H1 (cell line): ENCODE results near the gene GBX1. TPM values are rescaled to one million over a fixed set of nuclear protein-coding genes. Genes with fewer than 3 reads are reported as not detected.

Experiments used
- CTCF ChIA-PET: fragments of 300-600 bp; sonication (Branson Sonifier 250); formaldehyde crosslinking; loops from one replicate; lab custom pipeline; 2021; ENCODE audit not compliant: partially characterized antibody; lab: Charles Lee
- POLR2A ChIA-PET: fragments of 300-600 bp; sonication (Branson Sonifier 250); formaldehyde crosslinking; loops from one replicate; lab custom pipeline; 2021; ENCODE audit warnings: inconsistent platforms; ENCODE audit not compliant: partially characterized antibody; lab: Charles Lee
- DNase-seq, 2 experiments: peaks; one replicate each; pipeline versions ENCODE4 v3.0.0 to v3.0.0-alpha.2; 2010 to 2022; ENCODE audit warnings: low spot score in 2 of 2, low read depth in 1 of 2, mixed read lengths in 1 of 2
- FAIRE-seq: peaks from 2 replicates; lab custom pipeline; 2011; peaks lifted over from hg19 to GRCh38; lab: Jason Lieb, UNC
- H2AFZ ChIP-seq: 2 replicates; pipeline ENCODE4 v1.8.1; 2012; ENCODE audit warnings: low read length, inconsistent platforms
- H2AK5ac ChIP-seq: 2 replicates; pipeline ENCODE4 v1.6.1; 2013; ENCODE audit warnings: low read depth, low read length
- H2BK120ac ChIP-seq: replicated peaks from 2 replicates; pipeline ENCODE3; 2013; ENCODE audit warnings: low read depth, low read length, inconsistent platforms
- H2BK12ac ChIP-seq: 2 replicates; pipeline ENCODE4 v1.6.1; 2013; ENCODE audit warnings: low read depth, low read length
- H2BK15ac ChIP-seq: 2 replicates; pipeline ENCODE4 v1.6.1; 2013; ENCODE audit warnings: low read length
- H2BK20ac ChIP-seq: 2 replicates; pipeline ENCODE4 v1.6.1; 2013; ENCODE audit warnings: low read length
- H2BK5ac ChIP-seq: 2 replicates; pipeline ENCODE4 v1.6.1; 2013; ENCODE audit warnings: low read depth, low read length
- H3K14ac ChIP-seq: 2 replicates; pipeline ENCODE4 v1.6.1; 2013; ENCODE audit warnings: inconsistent platforms; ENCODE audit not compliant: insufficient read length
- H3K18ac ChIP-seq: 2 replicates; pipeline ENCODE4 v1.6.1; 2013; ENCODE audit warnings: low read length; ENCODE audit errors: extremely low read depth
- H3K23ac ChIP-seq: 2 replicates; pipeline ENCODE4 v1.6.1; 2013; ENCODE audit warnings: inconsistent platforms; ENCODE audit not compliant: insufficient read length
- H3K23me2 ChIP-seq: 2 replicates; pipeline ENCODE4 v1.6.1; 2013; ENCODE audit warnings: low read depth, low read length
- H3K27ac ChIP-seq: 2 replicates; pipeline ENCODE4 v1.6.1; 2011; ENCODE audit warnings: low read depth, low read length, inconsistent platforms
- H3K27me3 ChIP-seq, 4 experiments: replicated peaks in 1 of 4; 1 replicate in 1 of 4; 2 replicates in 3 of 4; pipeline versions ENCODE4 v1.6.1 to v1.8.1; 2011 to 2013; ENCODE audit warnings: low read length in 3 of 4, mild to moderate bottlenecking in 3 of 4, inconsistent platforms in 2 of 4, mixed read lengths in 2 of 4, moderate library complexity in 1 of 4; ENCODE audit not compliant: control insufficient read depth in 3 of 4, insufficient read depth in 3 of 4; ENCODE audit errors: extremely low read depth in 1 of 4
- H3K36me3 ChIP-seq, 4 experiments: 2 replicates each; pipeline versions ENCODE4 v1.6.1 to v1.8.1; 2011 to 2013; ENCODE audit warnings: mild to moderate bottlenecking in 4 of 4, low read length in 3 of 4, moderate library complexity in 2 of 4, control low read depth in 1 of 4, inconsistent platforms in 1 of 4; ENCODE audit not compliant: insufficient read depth in 4 of 4, control insufficient read depth in 2 of 4
- H3K4ac ChIP-seq: replicated peaks from 2 replicates; pipeline ENCODE3; 2013; ENCODE audit warnings: low read length, low read depth, mixed read lengths, inconsistent platforms; ENCODE audit not compliant: insufficient read length
- H3K4me1 ChIP-seq, 4 experiments: replicated peaks in 1 of 4; 1 replicate in 1 of 4; 2 replicates in 3 of 4; pipeline versions ENCODE4 v1.6.1 to v1.8.1; 2011 to 2013; ENCODE audit warnings: low read length in 3 of 4, inconsistent platforms in 2 of 4, mixed read lengths in 1 of 4; ENCODE audit not compliant: insufficient read depth in 4 of 4, control insufficient read depth in 3 of 4
- H3K4me2 ChIP-seq, 2 experiments: 2 replicates each; pipeline versions ENCODE4 v1.6.1 to v1.8.1; 2011 to 2013; ENCODE audit warnings: low read depth in 2 of 2, low read length in 2 of 2, control low read depth in 1 of 2, inconsistent platforms in 1 of 2, mild to moderate bottlenecking in 1 of 2; ENCODE audit not compliant: insufficient read depth in 1 of 2
- H3K4me3 ChIP-seq, 4 experiments: fragments of 200-600, 300-600 bp in 1 of 4; sonication (generic), shearing (Covaris generic), sonication (Bioruptor Twin) in 1 of 4; 2 replicates each; pipeline versions ENCODE4 v1.5.1 to v1.8.1; 2011 to 2016; ENCODE audit warnings: low read length in 4 of 4, low read depth in 3 of 4, control low read depth in 2 of 4, inconsistent platforms in 2 of 4, mild to moderate bottlenecking in 2 of 4, mixed read lengths in 1 of 4, moderate library complexity in 1 of 4; ENCODE audit not compliant: insufficient read depth in 2 of 4; ENCODE audit errors: extremely low read depth in 1 of 4
- H3K56ac ChIP-seq: replicated peaks from 2 replicates; pipeline ENCODE3; 2013; ENCODE audit warnings: low read depth, mild to moderate bottlenecking, mixed read lengths, low read length, inconsistent platforms; ENCODE audit not compliant: insufficient read length
- H3K79me1 ChIP-seq: 2 replicates; pipeline ENCODE4 v1.6.1; 2013; ENCODE audit warnings: low read depth, low read length, control low read depth
- H3K79me2 ChIP-seq, 2 experiments: 2 replicates each; pipeline versions ENCODE4 v1.6.1 to v1.8.1; 2012 to 2013; ENCODE audit warnings: low read length in 2 of 2, mild to moderate bottlenecking in 2 of 2, inconsistent platforms in 1 of 2; ENCODE audit not compliant: insufficient read depth in 2 of 2, control insufficient read depth in 1 of 2
- H3K9ac ChIP-seq, 4 experiments: replicated peaks in 1 of 4; 1 replicate in 1 of 4; 2 replicates in 3 of 4; pipeline versions ENCODE4 v1.6.1 to v1.8.1; 2011 to 2013; ENCODE audit warnings: low read depth in 3 of 4, low read length in 3 of 4, control low read depth in 2 of 4, mild to moderate bottlenecking in 2 of 4, moderate library complexity in 2 of 4, inconsistent platforms in 1 of 4; ENCODE audit errors: extremely low read depth in 1 of 4
- H3K9me3 ChIP-seq, 2 experiments: 2 replicates each; pipeline versions ENCODE4 v1.6.1 to v1.8.1; 2012 to 2013; ENCODE audit warnings: mild to moderate bottlenecking in 2 of 2, moderate library complexity in 2 of 2, control low read depth in 1 of 2, inconsistent platforms in 1 of 2, low read depth in 1 of 2, low read length in 1 of 2, mixed read lengths in 1 of 2; ENCODE audit not compliant: insufficient read depth in 2 of 2
- H4K20me1 ChIP-seq, 2 experiments: replicated peaks in 1 of 2; 2 replicates each; pipeline versions ENCODE3 to v1.8.1; 2011 to 2013; ENCODE audit warnings: inconsistent platforms in 2 of 2, low read length in 2 of 2, mild to moderate bottlenecking in 1 of 2; ENCODE audit not compliant: insufficient read depth in 2 of 2, control insufficient read depth in 1 of 2
- H4K5ac ChIP-seq: 2 replicates; pipeline ENCODE4 v1.6.1; 2013; ENCODE audit warnings: low read length, low read depth, mixed read lengths, inconsistent platforms; ENCODE audit not compliant: insufficient read length
- H4K8ac ChIP-seq: 2 replicates; pipeline ENCODE4 v1.8.0; 2013; ENCODE audit warnings: mild to moderate bottlenecking, moderate library complexity, low read length, inconsistent platforms; ENCODE audit not compliant: insufficient read depth; ENCODE audit errors: extremely low read depth
- H4K91ac ChIP-seq: replicated peaks from 2 replicates; pipeline ENCODE3; 2013; ENCODE audit warnings: low read length, mixed read lengths, inconsistent platforms; ENCODE audit not compliant: insufficient read length
- EZH2 ChIP-seq: fragments of 200-600 bp; sonication (generic); IDR thresholded peaks from 2 replicates; pipeline ENCODE4 v1.7.1; 2012; ENCODE audit warnings: low read depth, mild to moderate bottlenecking, moderate library complexity, low read length, inconsistent platforms; ENCODE audit not compliant: severe bottlenecking
- RNF2 ChIP-seq: fragments of 200-900, 300-1000 bp; sonication (generic); IDR thresholded peaks from 2 replicates; pipeline ENCODE4 v1.7.1; 2016; ENCODE audit warnings: borderline replicate concordance, low read depth, mild to moderate bottlenecking, antibody characterized with exemption, low read length; ENCODE audit not compliant: poor library complexity, severe bottlenecking; ENCODE audit errors: missing control alignments
- SUZ12 ChIP-seq: fragments of 200-600 bp; sonication (generic); IDR thresholded peaks from 2 replicates; pipeline ENCODE4 v1.6.1; 2012; ENCODE audit warnings: mild to moderate bottlenecking, inconsistent platforms, low read length, moderate library complexity, mixed read lengths
- ZNF274 ChIP-seq: IDR thresholded peaks from 2 replicates; pipeline ENCODE4 v1.7.0; 2012; ENCODE audit warnings: low read length, borderline replicate concordance; ENCODE audit errors: extremely low read depth
- WGBS, 2 experiments: shearing (Covaris generic) in 1 of 2; methylation state at CpG; one replicate each; pipeline versions ENCODE4 v1.1.6 to v1.1.7; 2013 to 2015; ENCODE audit warnings: low lambda C conversion rate in 2 of 2, mixed read lengths in 2 of 2, inconsistent platforms in 1 of 2, low coverage in 1 of 2, missing lambda C conversion rate in 1 of 2; ENCODE audit not compliant: insufficient replicate concordance in 2 of 2, insufficient coverage in 1 of 2, insufficient read length in 1 of 2; ENCODE audit errors: extremely low coverage in 1 of 2, missing lambda C conversion rate in 1 of 2; 5-methylcytosine and 5-hydroxymethylcytosine counted together
- polyA plus RNA-seq, 7 experiments: library from polyadenylated mRNA; depleted of rRNA in 3 of 7; stranded (reverse) in 5 of 7; unstranded in 2 of 7; fragments of >200 nt in 5 of 7; fragments of 200-250 nt in 2 of 7; gene quantifications; 1 replicate in 5 of 7; 2 replicates in 1 of 7; 4 replicates in 1 of 7; pipeline versions ENCODE4 v1.2.1 to v1.2.3, GENCODE V29; 2011 to 2013; ENCODE audit warnings: missing spikeins in 2 of 7, mixed read lengths in 2 of 7
- total RNA-seq: library from RNA; stranded (reverse); fragmentation: NEBNext Ultra II Directional; extraction: Animal tissue kit (Norgen Biotek cat#: 25700); gene quantifications from 2 replicates; pipeline ENCODE4 v1.2.1, GENCODE V29; 2021

Gene GBX1
- total and polyA plus RNA-seq, 2 of the 8 experiments (the other 6 are each of a cell fraction or from before 2014, with no cell fraction given): not detected

GRCh38 chr7:151166629-151167196 is 781 bp downstream of the GBX1 start:
- H2BK12ac ChIP-seq: no peak overlapping the region
- H3K36me3 ChIP-seq: no peaks in the 10 kb centered on the region; a peak in 1 of 8 replicates
- H2AK5ac ChIP-seq: no peak overlapping the region
- TF ChIP-seq SUZ12: peak; percentile 95
- TF ChIP-seq RNF2: peak; percentile 63
- TF ChIP-seq EZH2: peak; percentile 88
- no peak for TF ChIP-seq ZNF274
- H4K5ac ChIP-seq: no peak overlapping the region
- no peaks in the 10 kb centered on the region for H3K79me2 ChIP-seq
- POLR2A ChIA-PET: interaction anchor here (0.9 to 1.8 kb wide), 4 partner anchors 9 to 65 kb away, joined by 3 to 5 read pairs (median 4); no protein-coding TSS in a partner anchor
- CTCF ChIA-PET: interaction anchor here (0.6 to 8.3 kb wide), 17 partner anchors 9 to 157 kb away, joined by 3 to 75 read pairs (median 4); no protein-coding TSS in a partner anchor
- no peak overlapping the region for H4K8ac ChIP-seq
- no peak overlapping the region for H2BK5ac ChIP-seq
- no peak overlapping the region for H4K91ac ChIP-seq
- H3K4me2 ChIP-seq: peak overlapping the region; percentile 63 to 84
- H4K20me1 ChIP-seq: peaks cover 2% of the 10 kb centered on the region in 2 experiments
- H2BK15ac ChIP-seq: no peak overlapping the region
- no peak overlapping the region for H3K23ac ChIP-seq
- no peak overlapping the region for H3K9ac ChIP-seq
- WGBS, 2 experiments: 10% methylated on average over 24 of the region's 31 CpGs; no CpG with 5 or more reads in 1 of the 2 experiments
- H2BK20ac ChIP-seq: no peak overlapping the region
- no peak overlapping the region for H3K18ac ChIP-seq
- no peak for FAIRE-seq
- H2BK120ac ChIP-seq: no peak overlapping the region
- no peak overlapping the region for H3K14ac ChIP-seq
- no peak overlapping the region for H3K4ac ChIP-seq
- H3K27me3 ChIP-seq: peaks cover 43 to 75% (median 59%) of the 10 kb centered on the region in 4 experiments
- no peak for DNase-seq
- H3K4me1 ChIP-seq: peaks cover 0 to 3% (median under 1%) of the 10 kb centered on the region in 4 experiments; a peak in 2 of 7 replicates
- no peaks in the 10 kb centered on the region for H3K9me3 ChIP-seq
- no peaks in the 10 kb centered on the region for H3K79me1 ChIP-seq
- H3K27ac ChIP-seq: no peak overlapping the region
- H2AFZ ChIP-seq: no peak overlapping the region
- H3K4me3 ChIP-seq: peak overlapping the region; percentile 35 to 69 (median 40)
- H3K56ac ChIP-seq: no peak overlapping the region
- peaks cover 4% of the 10 kb centered on the region; the same call in 1 of the 2 replicates for H3K23me2 ChIP-seq
